ENCODE data around the gene UBAP2. TPM values are rescaled to one million over a fixed set of nuclear protein-coding genes. Genes with fewer than 3 reads are reported as not detected.
"Not testable (repeated sequence)": the region's sequence is repeated elsewhere in the genome, so short reads cannot be mapped to it uniquely, and the experiment has no call there.

UBAP2 gene
- total RNA-seq, 2 experiments from 2014 or later: 51.5 to 54.4 TPM

DNA sequence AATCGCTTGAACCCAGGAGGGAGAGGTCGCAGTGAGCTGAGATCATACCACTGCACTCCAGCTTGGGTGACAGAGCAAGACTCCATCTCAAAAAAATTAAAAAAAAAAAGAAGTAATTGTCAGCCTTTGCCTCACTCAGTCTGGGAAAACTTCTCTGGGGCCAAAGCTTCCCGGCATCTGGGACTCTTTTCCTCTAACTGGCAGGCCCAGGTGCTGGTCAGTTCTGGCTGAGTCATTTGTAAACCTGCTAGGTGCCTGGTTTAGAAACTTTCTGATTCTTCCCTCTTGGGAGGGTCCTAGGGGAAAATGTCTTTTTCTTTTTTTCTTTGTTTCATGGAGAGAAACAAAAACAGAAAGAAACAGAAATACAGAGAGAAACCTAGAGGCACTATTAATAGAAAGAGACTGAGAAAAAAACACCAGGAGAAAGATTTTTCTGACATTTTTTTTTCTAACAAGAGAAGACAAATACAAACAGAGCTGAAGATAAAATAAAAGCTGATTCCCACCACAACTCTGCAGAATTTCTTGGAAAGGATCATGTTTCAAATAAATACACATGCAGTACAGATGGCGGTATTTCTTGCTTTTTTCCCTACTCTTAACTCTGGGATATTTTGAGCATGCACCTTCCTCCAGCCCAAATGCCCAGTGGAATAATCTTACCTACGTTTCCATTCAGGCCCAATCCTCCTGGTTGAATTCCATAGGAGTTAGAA is 22.1 kb upstream of the UBAP2 start:
- no peak for DNase-seq
- Mint-ChIP-seq H3K27me3 (no peaks in the 10 kb centered on the region), H3K4me3 (no peak overlapping the region), H3K36me3 (no peaks in the 10 kb centered on the region), H3K4me1 (no peaks in the 10 kb centered on the region), H3K27ac (no peak overlapping the region), H3K9me3 (no peaks in the 10 kb centered on the region)

DNA sequence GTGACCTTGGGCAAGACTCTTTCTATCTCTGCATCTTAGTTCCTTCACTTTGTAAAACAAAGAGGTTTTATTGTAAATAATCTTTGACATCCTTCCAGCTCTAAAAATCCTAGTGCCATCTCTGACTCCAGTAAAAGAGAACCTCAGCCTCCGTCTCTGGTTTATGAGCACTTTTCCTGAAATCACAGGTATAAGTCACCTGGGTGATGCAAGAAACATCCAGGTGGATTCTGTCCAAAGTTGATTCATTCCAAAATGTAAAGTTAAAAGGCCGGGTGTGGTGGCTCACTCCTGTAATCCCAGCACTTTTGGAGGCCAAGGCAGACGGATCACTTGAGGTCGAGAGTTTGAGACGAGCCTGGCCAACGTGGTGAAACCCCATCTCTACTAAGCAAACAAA is 21.1 kb upstream of the UBAP2 start:
- no peaks in the 10 kb centered on the region for H3K27me3 Mint-ChIP-seq
- H3K27ac Mint-ChIP-seq: no peak overlapping the region
- no peaks in the 10 kb centered on the region for H3K4me1 Mint-ChIP-seq
- DNase-seq: no peak
- no peaks in the 10 kb centered on the region for H3K36me3 Mint-ChIP-seq
- no peaks in the 10 kb centered on the region for H3K9me3 Mint-ChIP-seq
- no peak overlapping the region for H3K4me3 Mint-ChIP-seq

DNA sequence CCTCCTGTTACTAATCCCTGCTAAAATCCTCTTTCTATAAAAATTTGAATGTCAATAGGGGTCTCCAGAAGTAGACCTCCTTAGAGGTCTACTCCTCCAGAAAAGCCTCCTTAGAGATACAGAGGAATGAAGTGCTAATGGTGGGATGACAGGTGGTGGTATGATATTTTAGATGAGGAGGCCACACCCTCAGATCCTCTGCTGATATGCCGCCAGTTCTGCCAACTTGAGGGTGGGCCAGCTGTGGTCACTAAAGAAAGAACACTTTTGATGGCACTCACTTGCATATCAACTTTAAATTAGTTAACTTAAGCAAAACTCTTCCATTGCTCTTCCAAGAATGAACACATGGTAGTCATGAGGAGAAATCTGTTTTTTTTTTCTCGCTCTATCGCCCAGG is 16.9 kb upstream of the UBAP2 start:
- no peak for DNase-seq
- Mint-ChIP-seq H3K27me3 (no peaks in the 10 kb centered on the region), H3K4me1 (no peaks in the 10 kb centered on the region), H3K36me3 (no peaks in the 10 kb centered on the region), H3K9me3 (no peaks in the 10 kb centered on the region), H3K27ac (no peak overlapping the region), H3K4me3 (no peak overlapping the region)

DNA sequence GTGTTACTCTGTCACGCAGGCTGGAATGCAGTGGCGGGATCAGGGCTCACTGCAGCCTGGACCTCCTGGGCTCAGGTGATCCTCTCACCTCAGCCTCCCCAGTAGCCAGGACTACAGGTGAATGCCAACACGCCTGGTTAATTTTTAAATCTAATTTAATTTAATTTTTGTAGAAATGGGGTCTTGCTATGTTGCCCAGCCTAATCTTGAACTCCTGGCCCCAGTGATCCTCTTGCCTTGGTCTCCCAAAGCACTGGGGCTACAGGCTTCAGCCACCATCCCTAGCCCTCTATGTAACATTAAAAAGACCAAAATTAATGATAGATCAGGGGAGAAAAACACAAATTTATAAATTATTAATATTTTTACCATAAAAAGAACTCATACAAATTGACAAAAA is 11.3 kb upstream of the UBAP2 start:
- no peaks in the 10 kb centered on the region for H3K9me3 Mint-ChIP-seq
- H3K36me3 Mint-ChIP-seq: no peaks in the 10 kb centered on the region
- DNase-seq: no peak
- no peak overlapping the region for H3K27ac Mint-ChIP-seq
- no peaks in the 10 kb centered on the region for H3K4me1 Mint-ChIP-seq
- no peaks in the 10 kb centered on the region for H3K27me3 Mint-ChIP-seq
- no peak overlapping the region for H3K4me3 Mint-ChIP-seq

DNA sequence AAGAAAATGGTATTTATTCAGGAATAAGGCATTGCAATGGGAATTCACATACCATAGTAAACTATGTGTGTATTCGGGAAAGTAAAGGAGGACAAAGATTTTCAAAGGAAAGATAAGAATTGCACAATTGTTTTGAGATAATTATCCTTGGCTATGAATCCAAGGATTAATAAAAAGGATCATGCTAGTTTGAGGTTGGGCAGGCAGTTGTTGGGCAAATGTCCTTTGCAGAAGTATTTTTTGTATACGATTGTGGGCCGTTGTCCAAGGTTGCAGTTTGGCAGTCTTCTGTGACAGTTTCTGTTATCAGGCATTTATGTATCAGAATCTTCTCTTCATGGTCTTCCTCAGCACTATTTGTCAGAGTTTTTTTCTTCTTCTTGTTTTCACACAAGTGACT is 10.6 kb upstream of the UBAP2 start:
- H3K36me3 Mint-ChIP-seq: no peaks in the 10 kb centered on the region
- no peaks in the 10 kb centered on the region for H3K4me1 Mint-ChIP-seq
- H3K4me3 Mint-ChIP-seq: no peak overlapping the region
- DNase-seq: no peak
- no peaks in the 10 kb centered on the region for H3K9me3 Mint-ChIP-seq
- no peak overlapping the region for H3K27ac Mint-ChIP-seq
- H3K27me3 Mint-ChIP-seq: no peaks in the 10 kb centered on the region

DNA sequence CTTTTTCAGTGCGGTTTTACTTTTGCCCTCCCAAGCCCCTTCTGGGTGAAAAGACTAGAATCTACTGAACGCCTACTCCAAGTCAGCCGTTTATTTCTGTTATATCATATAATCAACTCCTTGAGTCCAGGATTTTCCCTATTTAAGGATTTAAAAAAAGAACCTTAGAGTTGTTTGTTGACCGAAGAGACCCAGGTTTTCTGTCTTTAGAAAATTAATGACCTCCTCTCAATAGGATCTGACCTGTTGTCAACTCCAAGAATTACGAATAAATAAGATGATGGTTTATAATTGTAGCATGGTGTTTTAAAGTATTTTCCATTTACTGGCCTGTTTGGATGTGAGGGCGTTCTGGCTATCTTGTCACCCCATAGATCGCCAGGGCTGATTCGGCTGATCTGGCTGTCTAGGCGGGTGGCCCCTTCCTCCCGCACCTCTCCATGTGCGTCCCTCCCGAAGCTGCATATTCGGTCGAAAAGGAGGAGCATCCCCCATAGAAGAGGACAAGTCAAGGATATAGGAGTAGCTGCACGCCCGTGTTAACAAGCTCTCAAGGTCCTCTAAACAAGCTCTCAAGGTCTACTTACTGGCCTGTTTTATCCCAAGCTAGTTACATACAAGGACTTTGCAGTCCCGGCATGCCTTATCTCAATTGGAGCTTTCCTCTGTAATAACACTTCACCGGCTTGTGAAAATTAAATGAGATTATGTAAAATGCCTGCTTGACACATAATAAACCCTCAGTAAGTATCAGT is 1.1 kb upstream of the UBAP2 start:
- Mint-ChIP-seq H3K27ac (peak overlapping the region; percentile 98), H3K4me3 (peak overlapping the region; percentile 95), H3K9me3 (no peaks in the 10 kb centered on the region), H3K27me3 (no peaks in the 10 kb centered on the region), H3K4me1 (peaks cover 33% of the 10 kb centered on the region), H3K36me3 (peaks cover 14% of the 10 kb centered on the region)
- no peak for DNase-seq

DNA sequence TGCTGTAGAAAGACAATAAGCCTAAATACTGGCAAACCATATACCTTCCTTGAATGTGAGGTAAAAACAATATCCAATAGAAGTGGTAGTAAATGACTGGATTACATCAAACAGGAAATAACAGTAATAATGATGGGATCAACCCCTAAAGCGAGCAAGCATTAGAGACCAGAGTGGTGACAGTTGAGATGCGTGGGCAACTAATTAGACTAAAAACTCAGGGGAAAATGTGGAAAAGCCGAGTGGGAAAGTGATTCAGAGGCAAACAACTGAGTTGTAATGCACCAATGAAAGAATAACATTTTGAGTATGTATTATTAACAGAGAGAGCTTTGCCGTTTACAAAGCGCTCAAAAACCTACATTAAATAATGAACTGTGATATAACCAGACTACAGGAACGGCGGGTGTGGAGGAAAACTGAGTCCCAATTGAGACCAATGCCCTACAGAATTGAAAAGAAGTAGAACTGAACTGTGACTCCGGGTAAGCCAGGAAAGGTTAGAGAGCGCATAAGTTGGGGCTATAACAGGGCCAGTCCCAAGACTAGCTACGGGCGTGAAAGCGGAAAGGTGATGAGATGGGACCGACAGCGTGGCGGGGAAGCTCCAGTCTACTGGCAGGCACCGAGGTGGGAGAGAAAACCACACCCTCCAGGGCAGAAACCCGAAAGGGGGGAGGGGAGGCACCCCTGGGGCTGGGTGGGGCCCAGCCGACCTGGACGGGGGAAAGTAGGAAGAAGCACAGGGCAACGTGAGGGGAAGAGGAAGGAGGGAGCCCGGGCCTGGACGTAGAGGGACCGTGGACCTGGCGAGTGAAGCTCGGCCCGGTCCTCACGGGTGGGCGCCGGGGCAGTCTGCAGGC is 592 bp downstream of the UBAP2 start:
- peak; percentile 69 for DNase-seq
- Mint-ChIP-seq H3K36me3 (peaks cover 15% of the 10 kb centered on the region), H3K9me3 (no peaks in the 10 kb centered on the region), H3K4me3 (peak overlapping the region; percentile 95), H3K4me1 (peaks cover 31% of the 10 kb centered on the region), H3K27me3 (no peaks in the 10 kb centered on the region), H3K27ac (peak overlapping the region; percentile 98)

DNA sequence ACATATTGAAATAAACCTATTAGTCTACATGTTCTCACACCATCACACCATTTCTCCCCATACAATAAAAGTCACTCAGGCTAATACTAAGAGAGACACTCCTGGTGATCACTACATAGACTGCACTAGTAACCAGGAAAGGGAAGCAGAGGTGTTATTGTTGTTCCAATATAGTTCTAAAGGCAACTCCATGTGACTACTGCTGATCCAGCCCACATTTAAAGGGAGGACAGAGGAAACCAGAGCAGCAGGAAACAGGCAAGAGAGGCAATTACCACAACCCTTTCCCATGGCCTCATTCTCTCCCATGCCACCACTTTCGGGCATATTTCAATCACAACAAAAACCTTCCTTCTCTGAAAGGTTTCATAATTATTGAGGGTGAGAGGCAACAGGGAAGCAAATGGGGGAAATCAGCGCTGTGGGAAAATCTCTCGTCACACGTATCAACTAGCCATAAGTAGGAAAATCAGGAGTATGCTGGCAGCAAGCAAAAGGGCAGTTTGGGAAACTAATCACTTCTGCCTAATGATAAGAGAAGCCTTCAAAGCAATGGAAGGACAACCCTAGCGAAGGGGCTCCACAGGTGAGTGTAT is 1.8 kb downstream of the UBAP2 start:
- DNase-seq: no peak
- H3K9me3 Mint-ChIP-seq: no peaks in the 10 kb centered on the region
- peak overlapping the region; percentile 95 for H3K4me3 Mint-ChIP-seq
- peaks cover 27% of the 10 kb centered on the region for H3K4me1 Mint-ChIP-seq
- peak overlapping the region; percentile 51 for H3K27ac Mint-ChIP-seq
- peaks cover 16% of the 10 kb centered on the region for H3K36me3 Mint-ChIP-seq
- no peaks in the 10 kb centered on the region for H3K27me3 Mint-ChIP-seq

DNA sequence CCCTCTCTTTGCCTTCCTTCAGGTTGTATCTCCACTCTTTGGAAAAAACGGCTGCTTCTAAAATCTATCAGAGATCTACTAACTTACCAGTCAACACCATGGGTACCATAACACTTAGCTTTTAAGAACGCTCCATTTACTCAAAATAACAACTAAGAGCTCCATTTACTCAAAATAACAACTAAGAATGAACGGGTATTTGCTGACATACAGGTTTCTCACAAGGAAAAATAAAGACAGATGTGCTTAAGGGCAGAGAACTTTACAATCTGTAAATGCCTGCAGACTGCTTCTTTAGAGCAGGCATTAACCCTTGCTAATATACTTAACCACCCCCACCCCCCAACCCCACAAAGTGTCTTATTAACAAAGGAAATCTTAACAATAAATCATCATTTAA is 2.8 kb downstream of the UBAP2 start:
- Mint-ChIP-seq H3K4me3 (peak overlapping the region; percentile 3), H3K27me3 (no peaks in the 10 kb centered on the region), H3K4me1 (peaks cover 27% of the 10 kb centered on the region), H3K36me3 (peaks cover 18% of the 10 kb centered on the region), H3K27ac (no peak overlapping the region), H3K9me3 (no peaks in the 10 kb centered on the region)
- DNase-seq: no peak

DNA sequence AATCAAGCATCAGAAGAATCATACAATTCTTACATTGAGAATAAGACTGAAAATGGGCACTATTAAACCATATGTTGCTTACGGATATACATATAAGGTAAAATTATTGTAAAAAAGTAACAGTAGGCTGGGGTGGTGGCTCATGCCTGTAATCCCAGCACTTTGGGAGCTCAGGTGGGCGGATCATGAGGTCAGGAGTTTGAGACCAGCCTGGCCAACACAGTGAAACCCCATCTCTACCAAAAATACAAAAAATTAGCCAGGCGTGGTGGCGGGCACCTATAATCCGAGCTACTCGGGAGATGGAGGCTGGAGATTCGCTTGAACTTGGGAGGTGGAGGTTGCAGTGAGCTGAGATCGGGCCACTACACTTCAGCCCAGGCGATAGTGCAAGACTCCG is 6.6 kb downstream of the UBAP2 start:
- DNase-seq, H3K4me3 Mint-ChIP-seq, H3K9me3 Mint-ChIP-seq, H3K27ac Mint-ChIP-seq, H3K27me3 Mint-ChIP-seq: not testable (repeated sequence)
- H3K4me1 Mint-ChIP-seq: peaks cover 16% of the 10 kb centered on the region
- peaks cover 29% of the 10 kb centered on the region for H3K36me3 Mint-ChIP-seq

DNA sequence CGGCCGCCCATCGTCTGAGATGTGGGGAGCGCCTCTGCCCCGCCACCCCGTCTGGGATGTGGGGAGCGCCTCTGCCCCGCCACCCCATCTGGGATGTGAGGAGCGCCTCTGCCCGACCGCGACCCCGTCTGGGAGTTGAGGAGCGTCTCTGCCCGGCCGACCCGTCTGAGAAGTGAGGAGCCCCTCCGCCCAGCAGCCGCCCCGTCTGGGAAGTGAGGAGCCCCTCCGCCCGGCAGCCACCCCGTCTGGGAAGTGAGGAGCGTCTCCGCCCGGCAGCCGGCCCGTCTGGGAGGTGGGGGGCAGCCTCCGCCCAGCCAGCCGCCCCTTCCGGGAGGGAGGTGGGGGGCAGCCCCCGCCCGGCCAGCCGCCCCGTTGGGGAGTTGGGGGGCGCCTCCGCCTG is 9.8 kb downstream of the UBAP2 start:
- not testable (repeated sequence) for H3K4me1 Mint-ChIP-seq

DNA sequence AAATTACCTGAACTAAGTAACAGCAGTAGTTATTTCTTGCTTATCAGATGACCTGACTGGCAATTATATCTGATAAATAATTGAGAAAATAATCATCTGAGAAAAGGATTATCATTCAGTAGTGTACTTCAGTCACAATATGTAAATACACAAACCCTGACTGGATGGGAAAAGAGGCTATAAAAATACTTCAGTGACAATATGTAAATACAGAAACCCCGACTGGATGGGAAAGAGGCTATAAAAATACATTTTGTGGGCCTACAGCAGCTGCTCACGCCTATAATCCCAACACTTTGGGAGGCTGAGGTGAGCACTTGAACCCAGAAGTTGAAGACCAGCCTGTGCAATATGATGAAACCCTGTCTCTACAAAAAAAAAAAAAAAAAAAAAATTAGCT is 11.1 kb downstream of the UBAP2 start:
- no peaks in the 10 kb centered on the region for H3K27me3 Mint-ChIP-seq
- H3K27ac Mint-ChIP-seq: no peak overlapping the region
- H3K4me3 Mint-ChIP-seq: no peak overlapping the region
- peaks cover 7% of the 10 kb centered on the region for H3K4me1 Mint-ChIP-seq
- peaks cover 30% of the 10 kb centered on the region for H3K36me3 Mint-ChIP-seq
- no peak for DNase-seq
- H3K9me3 Mint-ChIP-seq: no peaks in the 10 kb centered on the region

More for the DNA sequence above, 9.8 kb downstream of the UBAP2 start:
- not testable (repeated sequence) for H3K27me3 Mint-ChIP-seq, H3K27ac Mint-ChIP-seq, H3K4me3 Mint-ChIP-seq, H3K9me3 Mint-ChIP-seq, DNase-seq
- peaks cover 27% of the 10 kb centered on the region for H3K36me3 Mint-ChIP-seq

DNA sequence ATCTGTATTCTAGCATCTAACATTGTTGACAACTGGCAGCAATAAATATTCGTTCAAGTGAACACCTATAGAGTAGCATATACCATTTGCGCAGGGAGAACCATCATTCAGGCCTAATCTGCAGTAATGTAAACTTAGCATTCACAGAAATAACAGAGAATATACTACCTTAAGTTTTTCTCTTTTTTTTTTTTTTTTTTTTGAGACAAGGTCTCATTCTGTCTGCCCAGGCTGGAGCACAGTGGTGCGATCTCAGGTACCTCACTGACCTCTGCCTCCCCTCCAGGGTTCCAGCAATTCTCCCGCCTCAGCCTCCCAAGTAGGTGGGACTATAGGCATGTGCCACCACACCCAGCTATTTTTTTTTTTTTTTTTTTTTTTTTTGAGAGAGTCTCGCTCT is 12.1 kb downstream of the UBAP2 start:
- Mint-ChIP-seq H3K4me3 (no peak overlapping the region), H3K36me3 (peaks cover 37% of the 10 kb centered on the region), H3K4me1 (peaks cover 11% of the 10 kb centered on the region), H3K9me3 (no peaks in the 10 kb centered on the region), H3K27ac (no peak overlapping the region), H3K27me3 (no peaks in the 10 kb centered on the region)
- DNase-seq: no peak

DNA sequence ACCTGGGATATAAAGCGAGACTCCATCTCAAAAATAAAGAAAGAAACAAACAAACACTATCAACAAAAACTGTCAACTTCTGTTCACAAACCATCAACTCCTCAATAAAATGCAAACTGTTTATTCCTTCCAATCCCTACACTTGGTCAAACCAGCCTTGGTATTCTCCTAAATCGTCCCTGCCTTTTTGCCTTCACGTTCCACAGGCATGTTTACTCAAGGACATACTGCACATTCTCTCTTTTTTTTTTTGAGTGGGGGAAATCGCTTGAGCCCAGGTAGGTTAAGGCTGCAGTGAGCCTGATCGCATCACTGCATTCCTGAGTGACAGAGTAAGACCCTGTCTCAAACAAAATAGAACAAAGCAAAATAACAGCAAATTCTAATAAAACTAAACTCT is 13.0 kb downstream of the UBAP2 start:
- no peak for DNase-seq
- H3K9me3 Mint-ChIP-seq: no peaks in the 10 kb centered on the region
- H3K4me1 Mint-ChIP-seq: peaks cover 11% of the 10 kb centered on the region
- H3K36me3 Mint-ChIP-seq: peaks cover 38% of the 10 kb centered on the region
- H3K27me3 Mint-ChIP-seq: no peaks in the 10 kb centered on the region
- no peak overlapping the region for H3K27ac Mint-ChIP-seq
- H3K4me3 Mint-ChIP-seq: no peak overlapping the region

DNA sequence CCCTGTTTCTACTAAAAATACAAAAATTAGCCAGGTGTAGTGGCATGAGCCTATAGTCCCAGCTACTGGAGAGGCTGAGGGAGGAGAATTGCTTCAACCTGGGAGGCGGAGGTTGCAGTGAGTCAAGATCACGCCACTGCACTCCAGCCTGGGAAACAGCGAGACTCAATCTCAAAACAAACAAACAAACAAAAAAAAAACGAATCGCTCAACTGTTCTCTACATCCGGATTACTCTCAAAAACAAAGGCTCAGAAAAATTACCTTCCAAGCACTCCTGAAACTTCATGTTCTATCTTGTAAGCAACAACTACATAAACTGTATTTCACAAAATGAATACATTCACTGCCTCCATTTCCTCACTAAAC is 14.0 kb downstream of the UBAP2 start:
- no peak overlapping the region for H3K27ac Mint-ChIP-seq
- peaks cover 37% of the 10 kb centered on the region for H3K36me3 Mint-ChIP-seq
- H3K4me1 Mint-ChIP-seq: peaks cover 11% of the 10 kb centered on the region
- no peaks in the 10 kb centered on the region for H3K9me3 Mint-ChIP-seq
- DNase-seq: no peak
- H3K4me3 Mint-ChIP-seq: no peak overlapping the region
- H3K27me3 Mint-ChIP-seq: no peaks in the 10 kb centered on the region

All from activated naive CD8-positive, alpha-beta T cell treated with anti-CD3 and anti-CD28 coated beads for 36 hours (primary cell).